Activated naive CD8-positive, alpha-beta T cell treated with anti-CD3 and anti-CD28 coated beads for 36 hours (primary cell): Measurements from ENCODE around the gene GHRHR. TPM values are rescaled to one million over a fixed set of nuclear protein-coding genes. Genes with fewer than 3 reads are reported as not detected.

ENCODE experiments used
- DNase-seq: peaks from one replicate; pipeline ENCODE4 v3.0.0; 2021
- H3K27ac Mint-ChIP-seq: one replicate; pipeline ENCODE4 v1.8.0; 2022; ENCODE audit warnings: mild to moderate bottlenecking, moderate library complexity, mixed read lengths
- H3K27me3 Mint-ChIP-seq: one replicate; pipeline ENCODE4 v1.8.0; 2022; ENCODE audit warnings: mild to moderate bottlenecking, mixed read lengths
- H3K36me3 Mint-ChIP-seq: one replicate; pipeline ENCODE4 v1.8.0; 2021; ENCODE audit warnings: mild to moderate bottlenecking, mixed read lengths
- H3K4me1 Mint-ChIP-seq: one replicate; pipeline ENCODE4 v1.8.0; 2021; ENCODE audit warnings: mixed read lengths
- H3K4me3 Mint-ChIP-seq: one replicate; pipeline ENCODE4 v1.8.0; 2022; ENCODE audit warnings: mild to moderate bottlenecking, moderate library complexity, mixed read lengths
- H3K9me3 Mint-ChIP-seq: one replicate; pipeline ENCODE4 v1.8.0; 2022; ENCODE audit warnings: mixed read lengths
- total RNA-seq, 2 experiments: library from RNA; stranded (reverse); gene quantifications; one replicate each; pipeline ENCODE4 v1.2.3, GENCODE V29; 2021

The GHRHR gene
- total RNA-seq, 2 experiments from 2014 or later, result not detected

DNA sequence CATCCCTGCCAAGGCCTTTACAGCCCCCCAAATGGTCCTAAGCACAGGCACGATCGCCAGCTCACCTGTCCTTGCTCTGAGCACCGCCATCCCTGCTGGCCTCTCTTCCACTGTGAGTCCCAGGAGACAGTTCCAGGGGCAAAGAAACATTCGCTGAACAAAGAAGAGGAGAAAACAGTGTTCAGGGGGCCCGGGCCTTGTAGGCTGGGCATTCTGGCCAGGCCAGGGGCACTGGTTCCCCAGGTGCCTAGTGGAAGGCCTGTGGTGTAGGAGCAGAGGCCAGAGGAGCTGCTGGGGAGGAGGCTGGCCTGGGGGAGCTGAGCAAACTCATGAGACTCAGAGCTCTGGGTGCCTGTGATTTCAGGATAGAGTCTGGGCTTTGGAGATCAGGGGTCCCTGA, 29.5 kb upstream of the GHRHR start:
- DNase-seq, result no peak
- Mint-ChIP-seq H3K4me3 (no peak overlapping the region), H3K36me3 (no peaks in the 10 kb centered on the region), H3K27ac (no peak overlapping the region), H3K27me3 (peaks cover 7% of the 10 kb centered on the region), H3K4me1 (no peaks in the 10 kb centered on the region), H3K9me3 (no peaks in the 10 kb centered on the region)

DNA sequence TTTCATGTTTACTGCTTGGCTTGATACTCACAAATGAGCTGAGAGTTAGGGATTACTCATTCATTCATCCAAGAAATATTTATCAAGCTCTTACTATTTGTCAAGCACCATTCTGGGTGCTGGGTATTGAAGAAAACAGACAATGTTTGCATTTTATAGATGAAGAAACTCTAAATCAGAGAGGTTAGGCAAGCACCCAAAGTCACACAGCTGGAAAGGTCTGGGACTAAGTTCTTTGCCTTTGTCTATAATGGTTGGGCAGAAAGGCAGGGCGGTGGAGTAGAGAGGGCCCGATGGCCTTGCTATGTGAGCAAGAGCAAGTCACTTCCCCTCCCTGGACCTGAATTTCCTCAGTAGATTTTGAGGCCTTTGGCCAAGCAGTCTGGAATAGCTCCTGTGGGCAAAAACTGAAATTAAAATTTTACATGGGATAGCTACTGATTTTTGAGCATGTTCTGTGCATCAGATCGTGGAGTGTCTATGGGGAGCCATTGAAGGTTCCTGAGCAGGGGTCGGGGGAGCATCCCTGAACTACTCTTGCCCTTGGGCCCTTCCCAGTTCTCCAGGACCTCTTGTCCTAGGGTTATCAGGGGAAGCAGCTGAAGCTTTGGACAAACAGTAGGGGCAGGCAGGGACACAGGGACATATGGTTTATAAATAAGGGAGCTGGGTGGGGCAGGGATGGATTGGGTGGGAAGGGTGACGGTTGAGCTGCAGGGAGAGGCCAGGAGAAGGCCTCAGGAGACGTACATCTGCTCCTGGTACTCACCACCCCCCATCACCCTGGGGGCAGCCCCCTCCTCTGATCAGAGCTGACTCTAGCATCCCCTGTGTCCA, 28.8 kb upstream of the GHRHR start:
- no peak overlapping the region for H3K27ac Mint-ChIP-seq
- H3K4me1 Mint-ChIP-seq, result no peaks in the 10 kb centered on the region
- no peak overlapping the region for H3K4me3 Mint-ChIP-seq
- H3K36me3 Mint-ChIP-seq, result no peaks in the 10 kb centered on the region
- DNase-seq, result no peak
- H3K27me3 Mint-ChIP-seq, result peaks cover 14% of the 10 kb centered on the region
- H3K9me3 Mint-ChIP-seq, result peaks cover 1% of the 10 kb centered on the region

DNA sequence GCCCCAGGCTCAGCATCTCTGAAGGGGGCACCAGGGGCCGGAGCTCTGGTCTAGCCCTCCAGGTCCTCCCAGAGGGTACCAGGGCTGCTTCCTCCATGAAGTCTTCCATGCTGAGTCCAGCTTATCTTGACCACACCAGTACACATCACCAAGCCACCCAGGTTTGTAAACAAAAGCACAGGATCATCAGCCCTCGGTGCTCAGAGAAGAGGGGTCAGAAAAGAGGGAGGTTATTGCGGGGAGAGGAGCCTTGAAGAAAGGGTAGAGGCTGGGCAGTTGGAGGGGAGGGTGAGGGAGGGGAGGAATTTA, 28.2 kb upstream of the GHRHR start:
- Mint-ChIP-seq H3K27ac (no peak overlapping the region), H3K4me3 (no peak overlapping the region), H3K9me3 (peaks cover 1% of the 10 kb centered on the region), H3K4me1 (no peaks in the 10 kb centered on the region), H3K36me3 (no peaks in the 10 kb centered on the region), H3K27me3 (peaks cover 20% of the 10 kb centered on the region)
- DNase-seq, result no peak

DNA sequence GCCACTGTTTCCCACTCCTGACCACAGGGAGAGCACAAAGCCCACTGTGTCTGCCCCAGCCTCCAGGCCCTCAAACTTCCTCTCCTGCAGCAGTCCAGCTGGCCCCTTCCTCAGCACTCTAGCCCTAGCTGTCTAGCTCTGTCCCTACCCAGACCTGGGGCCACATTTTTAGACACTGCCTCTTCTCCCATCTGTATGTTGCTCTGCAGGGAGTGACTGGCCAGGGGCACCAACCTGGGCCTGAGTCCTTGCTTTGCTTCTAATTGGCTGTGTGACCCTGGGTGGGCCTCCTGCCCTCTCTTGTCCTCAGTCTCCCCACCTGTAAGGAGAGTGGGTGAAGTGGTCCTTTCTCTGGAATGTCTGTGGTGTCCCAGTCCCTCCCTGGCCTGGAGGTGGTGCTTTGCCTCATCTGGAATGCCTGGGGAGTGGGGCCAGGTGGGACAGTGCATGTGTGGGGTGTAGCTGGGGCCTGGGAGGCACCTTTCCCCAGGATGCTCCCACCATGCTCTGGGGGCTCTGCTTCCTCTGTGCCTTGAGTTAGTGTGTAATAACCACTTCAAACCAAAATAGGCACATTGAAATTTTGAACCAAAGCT, 27.0 kb upstream of the GHRHR start:
- Mint-ChIP-seq H3K4me1 (no peaks in the 10 kb centered on the region), H3K9me3 (peaks cover 1% of the 10 kb centered on the region), H3K27ac (no peak overlapping the region), H3K27me3 (peaks cover 30% of the 10 kb centered on the region), H3K4me3 (no peak overlapping the region), H3K36me3 (no peaks in the 10 kb centered on the region)
- DNase-seq, result no peak

DNA sequence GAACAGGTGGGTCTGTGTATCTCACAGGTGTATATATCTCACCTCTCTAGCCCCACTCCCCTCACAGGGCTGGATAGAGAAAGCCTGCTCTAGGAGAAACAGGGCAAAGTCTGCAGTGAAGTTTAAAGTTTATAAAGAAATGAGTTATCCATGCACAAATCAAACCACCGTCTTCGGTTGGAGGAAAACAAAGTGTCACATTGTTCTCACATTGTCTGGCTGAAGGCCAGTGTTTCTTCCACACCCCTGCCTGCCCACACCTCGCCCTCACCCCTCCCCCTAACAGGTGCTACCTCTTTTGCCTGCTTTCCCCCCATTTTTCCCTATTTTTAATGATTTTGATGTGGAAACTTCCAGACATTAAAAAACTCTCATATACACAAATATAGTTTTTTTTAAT, 26.3 kb upstream of the GHRHR start:
- Mint-ChIP-seq H3K27ac (no peak overlapping the region), H3K4me3 (no peak overlapping the region), H3K27me3 (peaks cover 32% of the 10 kb centered on the region), H3K4me1 (no peaks in the 10 kb centered on the region), H3K9me3 (peaks cover 1% of the 10 kb centered on the region), H3K36me3 (no peaks in the 10 kb centered on the region)
- no peak for DNase-seq

DNA sequence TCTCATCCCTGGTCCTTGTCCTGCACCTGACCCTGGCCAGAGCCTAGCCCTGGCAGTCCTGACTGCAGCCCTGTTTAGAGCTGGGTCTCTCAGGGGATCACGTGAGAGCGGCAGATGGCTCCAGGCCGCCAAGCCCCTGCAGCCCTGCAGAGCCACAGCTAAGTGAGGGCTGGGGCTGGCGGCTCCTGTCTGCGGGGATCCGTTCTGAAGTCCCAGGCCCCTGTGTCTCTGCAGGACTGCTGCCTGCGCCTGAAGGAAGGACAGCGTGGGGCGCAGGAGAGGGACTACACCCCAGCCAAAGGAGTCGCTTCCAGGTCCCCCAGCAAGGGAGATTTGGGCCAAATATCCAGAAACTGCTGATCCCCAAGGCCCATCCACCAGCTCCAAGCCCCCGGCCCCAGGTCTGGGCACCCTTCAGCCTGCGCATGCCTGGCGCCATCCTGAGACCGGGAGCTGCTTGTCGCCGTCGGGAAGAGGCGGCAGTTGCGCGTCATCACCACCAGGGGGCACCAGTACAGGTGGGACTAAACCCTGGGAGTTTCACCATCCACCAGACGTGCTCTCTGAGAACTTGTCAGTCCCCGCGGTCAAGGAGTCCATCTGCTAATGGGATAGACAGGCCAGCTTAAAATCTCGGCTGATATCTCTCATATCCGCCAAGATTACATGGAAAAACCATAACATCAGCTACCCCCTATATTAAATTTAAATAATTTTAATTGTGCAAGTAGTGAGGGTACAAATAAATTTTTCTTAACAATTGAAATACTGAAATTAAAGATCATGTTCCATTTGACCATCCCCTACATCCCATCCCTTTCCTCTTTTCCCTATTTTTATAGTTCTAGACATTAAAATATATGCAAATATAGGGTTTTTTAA, 25.1 kb upstream of the GHRHR start:
- Mint-ChIP-seq H3K27me3 (peaks cover 40% of the 10 kb centered on the region), H3K4me3 (no peak overlapping the region), H3K4me1 (no peaks in the 10 kb centered on the region), H3K27ac (no peak overlapping the region), H3K9me3 (peaks cover 1% of the 10 kb centered on the region), H3K36me3 (no peaks in the 10 kb centered on the region)
- peak; percentile 68 for DNase-seq

DNA sequence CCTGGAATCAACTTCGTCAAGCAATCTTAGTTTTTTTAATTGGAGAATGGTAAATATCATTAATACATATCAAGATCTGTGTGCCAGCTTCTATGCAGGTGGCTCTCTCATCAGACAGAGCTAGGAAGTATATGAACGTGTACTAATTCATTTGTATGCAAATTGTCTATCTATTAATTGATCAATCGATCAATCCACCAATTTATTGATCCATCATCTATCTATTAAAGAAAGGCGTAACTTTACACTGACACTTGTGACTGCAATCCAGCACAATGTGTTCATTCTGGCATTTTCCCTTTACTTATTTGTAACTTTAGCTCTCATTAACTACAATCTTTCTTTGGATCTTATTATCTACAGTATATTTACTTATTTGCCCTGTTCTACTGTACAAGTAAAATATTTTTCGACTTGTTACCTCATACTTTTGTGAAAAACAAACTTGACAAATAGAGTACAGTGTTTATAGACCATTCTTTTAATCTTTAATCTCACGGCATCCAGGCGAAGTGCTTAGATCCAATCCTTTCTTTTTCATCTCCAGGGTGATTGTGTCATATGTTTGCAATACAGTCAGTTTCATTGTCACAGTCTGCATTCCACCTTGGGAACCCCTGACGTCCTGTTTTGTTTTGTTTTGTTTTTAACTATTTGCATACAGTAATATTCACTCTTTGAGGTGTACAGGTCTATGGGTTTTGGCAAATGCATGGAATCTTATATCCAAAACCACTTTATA, 22.0 kb upstream of the GHRHR start:
- Mint-ChIP-seq H3K4me3 (no peak overlapping the region), H3K27me3 (peaks cover 56% of the 10 kb centered on the region), H3K4me1 (no peaks in the 10 kb centered on the region), H3K36me3 (no peaks in the 10 kb centered on the region), H3K9me3 (peaks cover 8% of the 10 kb centered on the region), H3K27ac (no peak overlapping the region)
- DNase-seq, result no peak

DNA sequence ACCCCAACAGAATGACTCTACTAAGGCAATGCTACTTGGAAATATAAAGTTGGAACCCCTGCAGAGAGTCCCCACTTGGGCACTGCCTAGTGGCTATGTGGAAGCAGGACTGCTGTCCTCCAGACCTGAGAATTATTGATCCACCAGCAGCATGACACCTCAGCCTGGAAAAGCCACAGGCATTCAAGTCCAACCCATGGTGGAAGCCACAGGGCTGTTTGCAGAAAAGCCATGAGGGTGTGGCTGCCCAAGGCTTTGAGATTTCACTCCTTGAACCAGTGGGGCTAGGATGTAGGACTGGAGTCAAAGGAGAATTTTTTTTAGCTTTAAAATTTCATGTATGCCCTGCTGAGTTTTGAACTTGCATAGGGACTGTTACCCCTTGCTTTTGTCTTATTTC, 13.6 kb upstream of the GHRHR start:
- peaks cover 4% of the 10 kb centered on the region for H3K9me3 Mint-ChIP-seq
- no peak for DNase-seq
- no peaks in the 10 kb centered on the region for H3K36me3 Mint-ChIP-seq
- no peaks in the 10 kb centered on the region for H3K4me1 Mint-ChIP-seq
- H3K27me3 Mint-ChIP-seq, result peaks cover 39% of the 10 kb centered on the region
- H3K4me3 Mint-ChIP-seq, result no peak overlapping the region
- no peak overlapping the region for H3K27ac Mint-ChIP-seq

DNA sequence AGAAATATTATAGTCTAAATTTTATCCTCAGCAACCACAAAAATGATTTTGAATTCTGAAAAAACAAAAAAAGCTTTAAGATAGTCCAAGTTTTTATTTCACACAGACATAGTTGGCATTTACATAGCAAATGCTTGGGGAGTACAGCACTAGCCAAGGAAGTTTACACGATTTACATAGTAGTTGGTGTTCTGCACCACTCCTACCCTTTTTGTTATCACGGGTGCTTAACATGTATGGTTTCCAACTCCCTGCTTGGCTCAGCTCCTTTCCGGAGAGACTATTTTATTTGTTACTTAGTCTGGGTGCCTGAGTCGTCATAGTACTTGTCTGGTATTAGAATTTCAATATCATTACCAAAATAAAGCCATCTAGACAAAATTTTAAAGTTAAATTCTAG, 8.8 kb upstream of the GHRHR start:
- peaks cover 2% of the 10 kb centered on the region for H3K36me3 Mint-ChIP-seq
- H3K27me3 Mint-ChIP-seq, result peaks cover 34% of the 10 kb centered on the region
- H3K27ac Mint-ChIP-seq, result no peak overlapping the region
- H3K4me3 Mint-ChIP-seq, result no peak overlapping the region
- H3K4me1 Mint-ChIP-seq, result no peaks in the 10 kb centered on the region
- peaks cover 6% of the 10 kb centered on the region for H3K9me3 Mint-ChIP-seq
- DNase-seq, result no peak

DNA sequence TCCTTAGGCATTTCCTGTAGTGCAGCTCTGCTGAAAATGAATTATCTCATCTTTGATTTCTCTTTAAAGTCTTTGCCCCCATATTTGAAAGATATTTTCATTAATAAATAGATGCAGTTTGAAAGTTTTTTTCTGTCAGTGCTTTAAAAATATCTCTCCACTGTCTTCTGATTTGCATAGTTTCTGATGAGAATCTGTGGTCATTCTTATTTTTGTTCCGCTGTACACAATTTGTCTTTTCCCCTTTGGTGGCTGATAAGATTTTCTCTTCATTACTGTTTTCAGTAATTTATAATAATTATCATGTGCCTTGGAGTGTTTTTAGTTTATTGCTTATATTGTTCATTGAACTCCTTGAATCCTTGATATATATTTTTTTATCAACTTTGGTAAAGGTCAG, 7.0 kb upstream of the GHRHR start:
- Mint-ChIP-seq H3K27me3 (peaks cover 29% of the 10 kb centered on the region), H3K36me3 (peaks cover 2% of the 10 kb centered on the region), H3K9me3 (peaks cover 6% of the 10 kb centered on the region), H3K4me1 (no peaks in the 10 kb centered on the region), H3K4me3 (no peak overlapping the region), H3K27ac (no peak overlapping the region)
- no peak for DNase-seq

DNA sequence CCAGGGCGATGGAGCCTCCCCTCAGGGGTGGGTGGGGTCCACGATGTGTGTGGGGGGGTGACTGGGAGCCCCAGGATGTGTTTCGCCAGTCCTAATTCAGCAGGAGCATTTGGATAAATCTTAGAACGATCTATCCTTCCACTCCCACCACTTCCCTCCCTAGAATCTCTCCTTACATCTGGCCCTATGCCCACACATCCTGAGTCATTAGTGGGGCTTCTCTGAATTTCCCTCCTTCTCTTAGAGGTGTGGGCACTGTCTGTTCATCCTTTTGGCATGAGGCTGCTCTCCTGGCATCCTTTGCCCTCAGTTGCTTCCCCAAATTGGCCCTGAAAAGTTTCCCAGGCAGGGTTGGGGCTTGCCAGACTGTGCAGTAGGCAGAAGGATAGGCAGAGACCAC, 1.6 kb downstream of the GHRHR start:
- no peaks in the 10 kb centered on the region for H3K36me3 Mint-ChIP-seq
- no peak overlapping the region for H3K4me3 Mint-ChIP-seq
- H3K9me3 Mint-ChIP-seq, result no peaks in the 10 kb centered on the region
- DNase-seq, result no peak
- H3K27ac Mint-ChIP-seq, result no peak overlapping the region
- no peaks in the 10 kb centered on the region for H3K27me3 Mint-ChIP-seq
- no peaks in the 10 kb centered on the region for H3K4me1 Mint-ChIP-seq

DNA sequence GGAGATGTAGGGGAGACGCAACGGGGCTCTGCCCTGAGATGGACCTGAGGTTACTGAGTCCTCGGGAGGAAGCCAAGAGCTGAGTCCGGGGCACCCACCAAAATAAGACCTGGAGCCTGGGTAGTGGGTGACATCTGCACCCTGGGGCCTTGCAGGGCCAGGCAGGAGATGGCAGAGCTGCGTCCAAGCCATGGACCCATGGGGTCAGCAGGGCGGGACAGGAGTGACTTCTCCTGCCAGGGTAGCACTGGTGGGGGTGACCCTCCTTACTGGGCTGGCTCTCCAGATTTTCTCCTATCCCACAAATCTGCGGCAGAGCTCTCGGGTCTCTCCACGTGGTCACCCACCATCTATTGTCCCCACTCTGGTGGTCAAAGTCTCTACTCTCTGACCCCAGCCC, 2.1 kb downstream of the GHRHR start:
- Mint-ChIP-seq H3K27ac (no peak overlapping the region), H3K9me3 (no peaks in the 10 kb centered on the region), H3K4me3 (no peak overlapping the region), H3K4me1 (no peaks in the 10 kb centered on the region), H3K36me3 (no peaks in the 10 kb centered on the region), H3K27me3 (no peaks in the 10 kb centered on the region)
- no peak for DNase-seq

DNA sequence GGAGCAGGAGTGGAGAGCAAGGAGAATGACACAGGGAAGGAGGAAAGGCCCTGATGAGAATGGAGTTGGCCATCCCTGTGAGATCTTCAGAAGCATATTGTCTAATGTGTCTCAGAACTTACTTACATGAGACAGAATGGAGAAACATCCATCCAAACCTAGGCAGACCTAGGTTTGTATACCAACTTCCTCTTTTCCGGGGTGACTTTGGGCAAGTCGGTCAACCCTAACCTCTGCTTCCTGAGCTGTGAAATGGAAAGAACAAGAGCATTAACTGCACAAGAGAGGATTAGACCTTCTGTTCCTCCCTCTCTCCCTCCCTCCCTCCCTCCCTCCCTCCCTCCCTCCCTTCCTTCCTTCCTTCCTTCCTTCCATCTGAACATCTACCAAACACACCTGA, 4.5 kb downstream of the GHRHR start:
- no peak overlapping the region for H3K4me3 Mint-ChIP-seq
- peaks cover 11% of the 10 kb centered on the region for H3K27me3 Mint-ChIP-seq
- H3K36me3 Mint-ChIP-seq, result no peaks in the 10 kb centered on the region
- no peaks in the 10 kb centered on the region for H3K9me3 Mint-ChIP-seq
- H3K4me1 Mint-ChIP-seq, result no peaks in the 10 kb centered on the region
- no peak for DNase-seq
- H3K27ac Mint-ChIP-seq, result no peak overlapping the region

DNA sequence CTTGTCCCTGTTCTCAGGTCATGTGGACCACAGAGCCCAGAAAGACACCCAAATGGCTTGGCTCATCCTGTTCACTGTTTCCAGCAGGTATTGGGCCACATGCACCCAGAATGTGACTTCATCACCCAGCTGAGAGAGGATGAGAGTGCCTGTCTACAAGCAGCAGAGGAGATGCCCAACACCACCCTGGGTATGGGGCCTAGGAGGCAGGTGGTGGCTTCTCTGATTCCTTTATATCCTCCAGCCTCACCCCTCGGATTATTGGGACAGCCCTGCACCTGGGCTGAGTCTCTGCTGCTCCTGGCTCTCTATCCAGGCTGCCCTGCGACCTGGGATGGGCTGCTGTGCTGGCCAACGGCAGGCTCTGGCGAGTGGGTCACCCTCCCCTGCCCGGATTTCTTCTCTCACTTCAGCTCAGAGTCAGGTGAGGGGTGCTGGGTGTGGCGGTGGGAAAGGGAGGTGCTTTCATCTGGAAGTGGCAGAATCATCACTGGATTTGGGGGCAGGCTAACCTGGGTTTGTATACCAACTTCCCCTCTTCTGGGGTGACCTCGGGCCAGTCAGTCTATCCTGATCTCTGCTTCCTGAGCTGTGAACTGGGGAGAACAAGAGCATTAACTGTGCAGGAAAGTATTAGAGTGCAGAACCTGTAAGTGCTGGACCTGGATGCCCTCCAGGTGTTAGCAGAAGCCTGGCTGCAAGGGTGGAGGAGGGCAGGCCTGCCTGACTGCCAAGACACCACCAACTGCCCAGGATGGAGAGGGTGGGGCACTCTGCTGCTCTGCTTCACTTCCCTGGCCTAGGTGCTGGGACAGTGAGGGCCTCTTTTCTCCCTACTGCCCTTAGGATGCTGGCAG, 5.2 kb downstream of the GHRHR start:
- H3K9me3 Mint-ChIP-seq, result no peaks in the 10 kb centered on the region
- H3K36me3 Mint-ChIP-seq, result no peaks in the 10 kb centered on the region
- H3K27ac Mint-ChIP-seq, result no peak overlapping the region
- no peak overlapping the region for H3K4me3 Mint-ChIP-seq
- no peaks in the 10 kb centered on the region for H3K4me1 Mint-ChIP-seq
- DNase-seq, result no peak
- peaks cover 14% of the 10 kb centered on the region for H3K27me3 Mint-ChIP-seq
